ENCODE results near the gene TMEM217.

GRCh38 chr6:37192666-37193065, 65.3 kb downstream of the TMEM217 start:
- TF ChIP-seq CTCF (IDR thresholded peaks at IDR 0.05) (no peak), POLR2A (IDR thresholded peaks at IDR 0.05) (no peak), POLR2AphosphoS5 (IDR thresholded peaks at IDR 0.05; ENCODE audit: insufficient read depth in 1 of 2, low read depth in 1 of 2) (no peak)
